22Rv1 (cell line): ENCODE data around the gene RNF111.

Source experiments
- ZFX ChIP-seq: fragments of 450-650 bp; IDR thresholded peaks from 2 replicates; pipeline ENCODE4 v1.6.1; 2017; ENCODE audit warnings: antibody characterized with exemption, borderline replicate concordance
- TF ChIP-seq, protein P1 (sequence below): fragments of 450-650 bp; IDR thresholded peaks from 2 replicates; pipeline ENCODE4 v1.5.1; 2017; ENCODE audit warnings: mild to moderate bottlenecking

DNA sequence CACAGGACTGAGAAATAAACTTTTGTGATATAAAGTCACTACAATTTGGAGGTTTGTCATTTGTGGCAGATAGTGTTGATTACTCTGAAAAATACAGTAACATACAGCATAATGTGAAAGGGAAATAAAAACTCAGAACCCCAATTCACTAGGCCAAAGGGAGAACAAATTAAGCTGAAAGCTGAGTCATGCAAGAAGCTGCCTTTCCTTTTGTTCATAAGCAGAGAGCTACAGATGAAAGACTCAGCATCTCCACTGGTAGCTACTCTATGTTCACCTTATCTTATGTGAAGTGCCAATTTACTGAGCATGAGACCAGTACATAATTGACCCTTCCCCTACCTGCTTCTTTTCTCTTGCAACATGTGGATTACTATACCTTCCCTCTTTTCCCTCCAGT is 34.7 kb upstream of the RNF111 start:
- TF ChIP-seq, protein P1, sequence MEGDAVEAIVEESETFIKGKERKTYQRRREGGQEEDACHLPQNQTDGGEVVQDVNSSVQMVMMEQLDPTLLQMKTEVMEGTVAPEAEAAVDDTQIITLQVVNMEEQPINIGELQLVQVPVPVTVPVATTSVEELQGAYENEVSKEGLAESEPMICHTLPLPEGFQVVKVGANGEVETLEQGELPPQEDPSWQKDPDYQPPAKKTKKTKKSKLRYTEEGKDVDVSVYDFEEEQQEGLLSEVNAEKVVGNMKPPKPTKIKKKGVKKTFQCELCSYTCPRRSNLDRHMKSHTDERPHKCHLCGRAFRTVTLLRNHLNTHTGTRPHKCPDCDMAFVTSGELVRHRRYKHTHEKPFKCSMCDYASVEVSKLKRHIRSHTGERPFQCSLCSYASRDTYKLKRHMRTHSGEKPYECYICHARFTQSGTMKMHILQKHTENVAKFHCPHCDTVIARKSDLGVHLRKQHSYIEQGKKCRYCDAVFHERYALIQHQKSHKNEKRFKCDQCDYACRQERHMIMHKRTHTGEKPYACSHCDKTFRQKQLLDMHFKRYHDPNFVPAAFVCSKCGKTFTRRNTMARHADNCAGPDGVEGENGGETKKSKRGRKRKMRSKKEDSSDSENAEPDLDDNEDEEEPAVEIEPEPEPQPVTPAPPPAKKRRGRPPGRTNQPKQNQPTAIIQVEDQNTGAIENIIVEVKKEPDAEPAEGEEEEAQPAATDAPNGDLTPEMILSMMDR = no peak
- TF ChIP-seq ZFX = no peak
